GM12891 (cell line): ENCODE measurements around the gene ROGDI.

Experiments used
- POLR2A ChIP-seq: IDR thresholded peaks from 2 replicates; pipeline ENCODE4 v1.6.1; 2011; ENCODE audit warnings: low read depth, low read length, control low read depth
- TAF1 ChIP-seq: IDR thresholded peaks from 2 replicates; pipeline ENCODE4 v1.6.1; 2011; ENCODE audit warnings: low read depth, low read length, control low read depth

DNA sequence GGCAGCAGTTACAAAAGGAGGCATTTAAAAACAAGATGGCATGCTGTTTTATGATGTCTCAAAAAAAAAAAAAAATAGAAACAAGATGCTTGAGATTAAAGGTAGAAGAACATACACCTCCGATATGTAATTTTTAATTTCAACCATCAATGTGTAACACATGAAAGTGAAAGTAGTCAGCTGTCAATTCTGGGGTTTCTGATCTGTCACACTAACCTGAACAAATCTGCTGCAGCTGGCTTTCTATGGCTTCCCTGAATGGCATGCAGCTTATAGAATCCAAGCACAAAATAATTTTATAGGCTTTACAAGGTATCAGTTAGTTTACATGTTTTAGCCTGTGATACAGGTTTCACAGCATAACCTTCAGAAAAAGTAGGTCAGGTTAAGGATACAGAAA is 31.2 kb upstream of the ROGDI start:
- no peak for TF ChIP-seq POLR2A
- TF ChIP-seq TAF1: no peak
